ENCODE results near the gene TEPSIN.
A peak's percentile ranks its signal among the peaks of the same experiment; 100 is the strongest.
"Not testable (repeated sequence)": the region's sequence is repeated elsewhere in the genome, so short reads cannot be mapped to it uniquely, and the experiment has no call there.

TEPSIN gene

GRCh38 chr17:81236784-81237183 lies 2.1 kb downstream of the TEPSIN start:
- DNase-seq (ENCODE audit: low spot score): no peak

- no peak for DNase-seq (ENCODE audit: low spot score)
Observed at GRCh38 chr17:81235822-81236740, 2.8 kb downstream of the TEPSIN start.

GRCh38 chr17:81234940-81235821 lies 3.7 kb downstream of the TEPSIN start:
- no peak for DNase-seq (ENCODE audit: low spot score)

GRCh38 chr17:81234506-81234855 lies 4.4 kb downstream of the TEPSIN start:
- DNase-seq (ENCODE audit: low spot score): no peak

- no peak for DNase-seq (ENCODE audit: low spot score)
Observed at GRCh38 chr17:81233811-81234505, 4.9 kb downstream of the TEPSIN start.

- DNase-seq (ENCODE audit: low spot score): no peak
Observed at GRCh38 chr17:81233316-81233715, 5.5 kb downstream of the TEPSIN start.

DNA sequence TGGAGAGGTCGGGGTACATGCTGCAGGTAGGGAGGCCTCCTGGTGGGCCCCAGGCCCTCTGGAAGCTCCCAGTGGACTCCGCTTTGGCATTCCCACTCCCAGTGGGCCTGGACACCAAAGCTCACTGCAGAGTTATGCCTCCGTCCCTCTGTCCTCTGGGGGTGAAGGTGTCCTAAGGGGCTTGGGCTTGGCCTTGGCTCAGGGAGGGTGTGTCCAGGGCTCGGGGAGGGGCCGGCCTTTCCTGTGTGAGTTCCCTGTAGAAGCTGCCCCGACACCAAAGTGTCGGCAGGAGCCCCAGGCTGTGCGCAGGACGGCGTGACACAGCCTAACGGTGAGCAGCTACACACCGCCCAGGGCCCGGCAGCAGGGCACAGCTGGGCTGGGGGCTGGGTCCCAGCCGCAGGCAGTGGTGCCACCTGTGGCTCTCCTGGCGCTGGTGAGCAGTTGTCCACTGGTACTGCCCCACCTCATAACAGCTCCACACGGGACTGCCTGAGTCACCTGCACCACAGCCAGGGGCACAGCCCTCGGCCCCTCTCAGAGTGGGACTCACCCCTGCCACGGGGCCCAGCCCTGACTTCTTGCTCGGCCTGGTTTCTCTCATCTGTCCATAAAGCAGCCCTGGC lies 6.1 kb downstream of the TEPSIN start:
- no peak for DNase-seq (ENCODE audit: low spot score)

- no peak for DNase-seq (ENCODE audit: low spot score)
Observed at GRCh38 chr17:81231766-81232581, 6.9 kb downstream of the TEPSIN start.

- no peak for DNase-seq (ENCODE audit: low spot score)
Observed at GRCh38 chr17:81231121-81231645, 7.7 kb downstream of the TEPSIN start.

GRCh38 chr17:81230043-81230820 lies 8.6 kb downstream of the TEPSIN start:
- peak; percentile 92 for DNase-seq (ENCODE audit: low spot score)

- no peak for DNase-seq (ENCODE audit: low spot score)
Observed at GRCh38 chr17:81229666-81229920, 9.3 kb downstream of the TEPSIN start.

DNA sequence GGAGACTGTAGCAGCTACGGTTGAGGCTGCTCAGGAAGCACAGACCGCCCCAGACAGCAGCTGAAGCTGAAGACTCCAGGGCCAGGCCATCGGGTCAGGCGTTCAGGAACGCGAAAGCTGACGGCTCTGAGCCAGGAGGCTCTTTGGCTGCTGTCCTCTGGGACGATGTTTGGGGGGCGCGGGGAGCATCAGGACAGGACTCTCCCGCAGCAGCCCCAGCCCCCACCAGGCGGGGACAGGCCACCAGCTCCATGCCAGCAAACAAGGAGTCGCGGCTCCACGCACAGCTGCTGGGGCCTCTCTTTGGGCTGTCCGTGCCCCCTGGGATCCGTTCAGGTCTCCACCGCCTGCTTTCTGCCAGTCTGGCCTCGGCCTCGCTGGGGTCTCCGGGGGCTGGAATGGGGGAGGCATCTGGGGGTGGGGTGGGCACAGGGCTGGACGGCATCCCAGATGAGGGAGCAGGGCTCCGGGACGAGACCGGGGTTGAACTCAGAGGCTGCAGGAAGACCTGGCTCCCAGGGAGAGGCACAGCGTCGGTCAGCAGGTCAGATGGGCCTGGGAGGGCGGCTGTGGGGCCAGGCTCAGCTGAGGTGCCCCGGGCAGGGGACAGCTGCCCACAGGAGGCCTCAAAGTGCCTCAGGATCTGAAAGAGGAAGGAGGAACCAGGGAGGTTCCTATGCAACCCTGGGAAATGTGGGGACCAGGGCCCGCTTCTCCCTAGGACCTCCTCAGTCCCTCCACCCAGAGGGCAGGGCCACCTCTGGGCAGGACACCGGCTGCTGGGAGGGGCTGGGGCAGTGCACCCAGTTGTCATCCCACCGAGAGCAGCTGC lies 9.8 kb downstream of the TEPSIN start:
- DNase-seq (ENCODE audit: low spot score): no peak

DNA sequence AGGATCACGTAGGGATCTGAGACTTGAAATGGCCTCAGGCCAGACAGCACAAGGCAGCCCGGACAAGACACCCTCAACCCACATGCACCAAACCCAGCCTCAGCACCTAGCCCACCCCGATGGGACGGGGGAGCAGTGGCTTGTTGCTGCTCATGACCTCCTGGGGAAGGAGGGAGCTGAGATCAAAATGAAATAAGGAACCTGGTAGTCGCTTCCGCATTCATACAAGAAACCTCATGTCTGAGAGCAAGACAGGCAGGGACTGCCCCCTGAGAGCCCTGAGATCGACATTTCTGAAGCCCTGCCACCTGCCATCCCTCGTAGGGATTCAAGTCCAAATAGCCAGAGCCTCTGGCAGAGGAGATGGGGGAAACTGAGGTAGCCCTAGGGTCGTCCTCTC lies 10.4 kb downstream of the TEPSIN start:
- DNase-seq (ENCODE audit: low spot score): no peak

GRCh38 chr17:81227630-81228029 lies 11.2 kb downstream of the TEPSIN start:
- DNase-seq (ENCODE audit: low spot score): not testable (repeated sequence)

- no peak for DNase-seq (ENCODE audit: low spot score)
Observed at GRCh38 chr17:81223762-81224130, 15.1 kb downstream of the TEPSIN start.

DNA sequence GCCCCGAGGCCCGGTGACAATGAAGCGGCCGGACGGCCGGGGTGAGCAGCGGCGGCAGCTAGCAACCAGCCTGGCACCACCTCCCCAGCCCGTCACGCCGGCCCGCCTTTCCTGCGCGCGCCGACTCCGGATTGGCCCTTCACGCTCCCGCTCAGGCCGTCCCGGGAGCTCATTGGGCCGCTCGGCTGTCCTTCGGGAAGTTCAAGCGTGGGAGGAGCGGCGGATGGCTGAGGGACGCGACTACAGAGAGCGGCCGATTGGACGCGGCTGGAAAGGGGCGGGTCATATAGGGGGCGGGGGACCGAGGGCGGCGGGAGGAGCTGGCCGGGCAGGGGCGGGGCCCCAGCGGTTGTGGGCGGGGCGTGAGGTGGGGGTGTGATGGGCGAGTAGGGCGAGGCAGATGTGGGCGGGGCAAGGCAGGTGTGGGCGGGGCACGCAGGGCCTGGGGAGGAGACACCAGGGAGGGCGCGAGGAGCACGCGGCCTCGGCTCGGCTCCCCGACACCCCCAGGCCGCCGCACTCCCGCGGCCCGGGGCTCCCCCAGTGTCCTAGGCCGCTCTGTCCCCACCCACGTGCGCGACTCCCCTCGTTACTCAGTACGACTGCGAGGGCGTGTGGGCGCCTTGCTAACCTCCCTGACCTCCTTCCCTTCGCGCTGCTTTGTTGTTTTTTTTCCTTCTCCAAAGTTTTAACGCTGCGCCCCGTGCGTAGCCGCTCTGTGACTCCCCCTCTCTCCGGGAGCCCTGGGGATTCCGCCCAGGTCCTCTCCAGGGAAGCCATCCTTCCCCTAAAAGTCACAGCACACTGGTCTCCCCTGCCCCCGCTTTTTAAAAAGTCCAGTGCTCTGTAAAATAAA lies 15.7 kb downstream of the TEPSIN start, which contains the start of gene CEP131:
TSS of gene CEP131 (minus strand) at position 60 of the 856 bp plus-strand sequence. CDS start 2,909 bp downstream, outside the sequence.
- DNase-seq (ENCODE audit: low spot score): peak; percentile 100

GRCh38 chr17:81222620-81222905 lies 16.3 kb downstream of the TEPSIN start:
- no peak for DNase-seq (ENCODE audit: low spot score)

DNA sequence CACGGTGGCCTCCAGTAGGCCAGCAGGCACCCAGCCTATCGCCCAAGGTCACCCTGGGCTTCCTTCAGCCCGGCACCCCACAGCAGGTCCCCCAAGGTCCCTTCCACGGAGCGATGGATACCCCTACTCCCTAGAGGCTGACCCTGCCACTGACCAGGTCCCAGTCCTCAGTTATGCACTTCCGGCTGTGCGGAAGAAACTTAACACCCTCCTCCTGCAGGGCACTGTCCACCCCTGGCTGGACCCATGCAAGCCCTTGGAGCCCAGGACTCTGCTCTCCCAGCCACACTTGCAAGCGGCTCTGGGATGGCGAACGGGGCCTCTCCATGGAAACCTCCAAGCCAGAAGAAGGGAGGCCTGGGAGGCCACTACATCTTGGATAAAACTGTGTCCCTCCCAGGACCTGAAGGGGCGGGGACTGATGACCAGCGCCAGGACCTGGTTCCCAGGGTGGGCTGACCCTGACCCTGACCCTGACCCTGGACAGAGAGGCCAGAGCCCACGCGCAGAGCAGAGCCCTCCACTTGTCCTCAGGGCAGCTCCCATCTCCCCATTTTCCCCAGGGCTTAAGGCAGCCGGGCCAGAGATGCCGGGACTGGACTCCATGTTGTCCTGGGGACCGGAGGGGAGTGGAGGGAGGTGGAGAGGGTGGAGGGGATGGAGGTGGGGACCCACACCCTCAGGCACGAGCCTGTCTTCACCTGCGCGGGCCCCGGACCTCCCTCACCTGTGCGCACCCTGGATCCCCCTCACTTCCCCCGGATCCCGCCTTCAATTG lies 16.8 kb downstream of the TEPSIN start:
- no peak for DNase-seq (ENCODE audit: low spot score)
